Neural progenitor cell (in vitro differentiated cells): Measurements from ENCODE around the gene ZFAND3. TPM values are rescaled to one million over a fixed set of nuclear protein-coding genes. Genes with fewer than 3 reads are reported as not detected.

Experiments
- DNase-seq: peaks from one replicate; pipeline ENCODE4 v3.0.0-alpha.2; 2016; ENCODE audit warnings: low spot score
- H2AFZ ChIP-seq: fragments of 200-600 bp; sonication (generic); replicated peaks from 2 replicates; pipeline ENCODE4 v1.6.1; 2016; ENCODE audit warnings: antibody characterized with exemption
- H3F3A ChIP-seq: fragments of 200-600 bp; sonication (generic); 2 replicates; pipeline ENCODE4 v1.6.1; 2016; ENCODE audit warnings: antibody characterized with exemption, low read depth
- H3K27ac ChIP-seq: fragments of 200-600 bp; sonication (generic); 2 replicates; pipeline ENCODE4 v1.5.1; 2016; ENCODE audit warnings: mild to moderate bottlenecking
- H3K27me3 ChIP-seq: fragments of 200-600 bp; sonication (generic); 2 replicates; pipeline ENCODE4 v1.6.1; 2016; ENCODE audit warnings: mild to moderate bottlenecking, moderate library complexity
- H3K36me3 ChIP-seq: fragments of 200-600 bp; sonication (generic); 2 replicates; pipeline ENCODE4 v1.5.1; 2016
- H3K4me1 ChIP-seq: fragments of 200-600 bp; sonication (generic); 2 replicates; pipeline ENCODE4 v1.6.1; 2016; ENCODE audit warnings: mixed run types
- H3K4me2 ChIP-seq: fragments of 200-600 bp; sonication (generic); 2 replicates; pipeline ENCODE4 v1.6.1; 2016
- H3K4me3 ChIP-seq: fragments of 200-600 bp; sonication (generic); 2 replicates; pipeline ENCODE4 v1.5.1; 2016
- H3K79me2 ChIP-seq: fragments of 200-600 bp; sonication (generic); 2 replicates; pipeline ENCODE4 v1.6.1; 2016; ENCODE audit warnings: low read depth
- H3K9ac ChIP-seq: fragments of 200-600 bp; sonication (generic); 2 replicates; pipeline ENCODE4 v1.6.1; 2016
- H3K9me3 ChIP-seq: fragments of 200-600 bp; sonication (generic); 2 replicates; pipeline ENCODE4 v1.5.1; 2016; ENCODE audit warnings: low read depth
- H4K20me1 ChIP-seq: fragments of 200-600 bp; sonication (generic); 2 replicates; pipeline ENCODE4 v1.6.1; 2016; ENCODE audit warnings: low read depth
- H3K27ac Mint-ChIP-seq: 3 replicates; pipeline ENCODE4 v1.8.0; 2021; ENCODE audit warnings: mixed read lengths
- H3K27me3 Mint-ChIP-seq: 2 replicates; pipeline ENCODE4 v1.8.0; 2022; ENCODE audit warnings: low read depth, mild to moderate bottlenecking, inconsistent platforms, moderate library complexity, mixed read lengths; ENCODE audit not compliant: insufficient read depth
- H3K36me3 Mint-ChIP-seq: 3 replicates; pipeline ENCODE4 v1.8.0; 2021; ENCODE audit warnings: mixed read lengths
- H3K4me1 Mint-ChIP-seq: 3 replicates; pipeline ENCODE4 v1.8.0; 2021; ENCODE audit warnings: mixed read lengths
- H3K4me3 Mint-ChIP-seq: 3 replicates; pipeline ENCODE4 v1.8.0; 2021; ENCODE audit warnings: mild to moderate bottlenecking, moderate library complexity, mixed read lengths
- H3K9me3 Mint-ChIP-seq: 3 replicates; pipeline ENCODE4 v1.8.0; 2020; ENCODE audit warnings: mixed read lengths
- CTCF ChIP-seq: fragments of 200-600 bp; sonication (generic); IDR thresholded peaks from 2 replicates; pipeline ENCODE4 v1.5.1; 2017; ENCODE audit warnings: antibody characterized with exemption, mild to moderate bottlenecking
- EZH2 ChIP-seq: fragments of 200-600 bp; sonication (generic); IDR thresholded peaks from 2 replicates; pipeline ENCODE4 v1.6.1; 2017; ENCODE audit warnings: antibody characterized with exemption, mild to moderate bottlenecking, moderate library complexity
- EZH2phosphoT487 ChIP-seq: fragments of 200-600 bp; sonication (generic); IDR thresholded peaks from 2 replicates; pipeline ENCODE4 v1.6.1; 2017; ENCODE audit warnings: antibody characterized with exemption
- total RNA-seq: library from RNA; depleted of rRNA; stranded (reverse); fragments of >200 nt; gene quantifications from 2 replicates; pipeline ENCODE4 v1.2.3, GENCODE V29; 2015; ENCODE audit warnings: low replicate concordance

The ZFAND3 gene
- total RNA-seq, 1 donor from 2014 or later: 24.3 TPM

- Histone ChIP-seq H3K9ac (no peak overlapping the region), H4K20me1 (peaks cover 47% of the 10 kb centered on the region), H3F3A (no peaks in the 10 kb centered on the region), H3K27ac (no peak overlapping the region), H3K4me2 (no peak overlapping the region), H3K36me3 (peaks cover 7% of the 10 kb centered on the region), H3K9me3 (no peaks in the 10 kb centered on the region), H3K79me2 (peaks cover 100% of the 10 kb centered on the region), H3K4me3 (no peak overlapping the region), H3K4me1 (peaks cover 7% of the 10 kb centered on the region), H3K27me3 (no peaks in the 10 kb centered on the region), H2AFZ (no peak overlapping the region)
- peaks cover 2% of the 10 kb centered on the region for H3K27me3 Mint-ChIP-seq
- H3K36me3 Mint-ChIP-seq: peaks cover 34% of the 10 kb centered on the region
- H3K9me3 Mint-ChIP-seq: peaks cover 22% of the 10 kb centered on the region
- TF ChIP-seq EZH2 (no peak), CTCF (no peak), EZH2phosphoT487 (no peak)
- DNase-seq: no peak
- H3K4me1 Mint-ChIP-seq: peaks cover 4% of the 10 kb centered on the region
- H3K4me3 Mint-ChIP-seq: no peak overlapping the region
- no peak overlapping the region for H3K27ac Mint-ChIP-seq
Observed at GRCh38 chr6:37835923-37836322, 16.4 kb downstream of the ZFAND3 start.

GRCh38 chr6:37838219-37838921 is 18.8 kb downstream of the ZFAND3 start:
- no peak overlapping the region for H3K27ac ChIP-seq
- H2AFZ ChIP-seq: no peak overlapping the region
- H3K4me2 ChIP-seq: no peak overlapping the region
- H3K79me2 ChIP-seq: peaks cover 100% of the 10 kb centered on the region
- Mint-ChIP-seq H3K36me3 (peaks cover 37% of the 10 kb centered on the region), H3K4me1 (no peaks in the 10 kb centered on the region), H3K4me3 (no peak overlapping the region), H3K27me3 (no peaks in the 10 kb centered on the region), H3K27ac (no peak overlapping the region), H3K9me3 (peaks cover 14% of the 10 kb centered on the region)
- DNase-seq: no peak
- H3K9me3 ChIP-seq: no peaks in the 10 kb centered on the region
- TF ChIP-seq CTCF (no peak), EZH2 (no peak), EZH2phosphoT487 (no peak)
- H3K4me3 ChIP-seq: no peak overlapping the region
- H3K4me1 ChIP-seq: no peaks in the 10 kb centered on the region
- H3K9ac ChIP-seq: no peak overlapping the region
- H3K27me3 ChIP-seq: no peaks in the 10 kb centered on the region
- no peaks in the 10 kb centered on the region for H3F3A ChIP-seq
- peaks cover 7% of the 10 kb centered on the region for H3K36me3 ChIP-seq
- H4K20me1 ChIP-seq: peaks cover 49% of the 10 kb centered on the region

GRCh38 chr6:37840143-37840939 is 20.8 kb downstream of the ZFAND3 start:
- Histone ChIP-seq H2AFZ (no peak overlapping the region), H4K20me1 (peaks cover 64% of the 10 kb centered on the region), H3K4me2 (no peak overlapping the region), H3F3A (no peaks in the 10 kb centered on the region), H3K27me3 (no peaks in the 10 kb centered on the region), H3K4me1 (no peaks in the 10 kb centered on the region), H3K36me3 (no peaks in the 10 kb centered on the region), H3K4me3 (no peak overlapping the region), H3K9ac (no peak overlapping the region), H3K27ac (no peak overlapping the region), H3K9me3 (no peaks in the 10 kb centered on the region), H3K79me2 (peaks cover 100% of the 10 kb centered on the region)
- Mint-ChIP-seq H3K9me3 (peaks cover 6% of the 10 kb centered on the region), H3K27me3 (no peaks in the 10 kb centered on the region), H3K27ac (no peak overlapping the region), H3K36me3 (peaks cover 39% of the 10 kb centered on the region), H3K4me3 (no peak overlapping the region), H3K4me1 (no peaks in the 10 kb centered on the region)
- no peak for TF ChIP-seq EZH2
- TF ChIP-seq CTCF: no peak
- TF ChIP-seq EZH2phosphoT487: no peak
- no peak for DNase-seq
